ENCODE results near the gene MEX3A. TPM values are rescaled to one million over a fixed set of nuclear protein-coding genes. Genes with fewer than 3 reads are reported as not detected.
"Not testable (repeated sequence)": the region's sequence is repeated elsewhere in the genome, so short reads cannot be mapped to it uniquely, and the experiment has no call there.

The MEX3A gene
- total RNA-seq, 1 experiment from 2014 or later = 79.1 TPM

DNA sequence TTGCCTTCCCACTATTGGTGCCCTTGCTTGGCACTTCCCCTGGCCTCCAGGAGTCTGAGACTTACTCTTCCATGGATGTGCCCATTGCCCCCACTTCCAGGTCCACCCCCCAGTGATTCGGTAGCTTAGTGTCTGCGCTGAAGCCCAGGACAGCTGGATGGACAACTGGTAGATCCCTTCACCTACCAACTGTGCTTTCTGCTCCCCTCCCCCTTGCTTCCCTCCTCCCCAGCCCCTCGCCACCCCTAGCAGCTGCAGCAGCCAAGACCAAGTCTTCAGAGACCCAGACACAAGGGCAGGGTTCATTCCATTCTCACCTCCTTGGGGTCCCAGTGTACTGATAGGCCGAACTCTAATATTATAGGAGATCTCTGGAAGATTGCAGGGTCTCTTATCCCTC, 39.2 kb upstream of the MEX3A start:
- Mint-ChIP-seq H3K4me3 (no peak overlapping the region; the same call in 1 of the 2 replicates), H3K27ac (no peak overlapping the region), H3K9me3 (no peaks in the 10 kb centered on the region), H3K4me1 (peaks cover 60% of the 10 kb centered on the region), H3K36me3 (no peaks in the 10 kb centered on the region), H3K27me3 (ENCODE audit: low read depth) (peaks cover 3% of the 10 kb centered on the region)
- no peak for TF ChIP-seq TEAD4 (CRISPR knock-in tag; IDR thresholded peaks at IDR 0.05)
- TF ChIP-seq SMAD4 (CRISPR knock-in tag; IDR thresholded peaks at IDR 0.05) = no peak
- TF ChIP-seq NFE2L1 (CRISPR knock-in tag; IDR thresholded peaks at IDR 0.05) = no peak
- no peak for TF ChIP-seq NR1H2 (CRISPR knock-in tag; IDR thresholded peaks at IDR 0.05)
- TF ChIP-seq, protein P1, sequence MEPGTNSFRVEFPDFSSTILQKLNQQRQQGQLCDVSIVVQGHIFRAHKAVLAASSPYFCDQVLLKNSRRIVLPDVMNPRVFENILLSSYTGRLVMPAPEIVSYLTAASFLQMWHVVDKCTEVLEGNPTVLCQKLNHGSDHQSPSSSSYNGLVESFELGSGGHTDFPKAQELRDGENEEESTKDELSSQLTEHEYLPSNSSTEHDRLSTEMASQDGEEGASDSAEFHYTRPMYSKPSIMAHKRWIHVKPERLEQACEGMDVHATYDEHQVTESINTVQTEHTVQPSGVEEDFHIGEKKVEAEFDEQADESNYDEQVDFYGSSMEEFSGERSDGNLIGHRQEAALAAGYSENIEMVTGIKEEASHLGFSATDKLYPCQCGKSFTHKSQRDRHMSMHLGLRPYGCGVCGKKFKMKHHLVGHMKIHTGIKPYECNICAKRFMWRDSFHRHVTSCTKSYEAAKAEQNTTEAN (CRISPR knock-in tag; IDR thresholded peaks at IDR 0.05) = no peak
- TF ChIP-seq, protein P2, sequence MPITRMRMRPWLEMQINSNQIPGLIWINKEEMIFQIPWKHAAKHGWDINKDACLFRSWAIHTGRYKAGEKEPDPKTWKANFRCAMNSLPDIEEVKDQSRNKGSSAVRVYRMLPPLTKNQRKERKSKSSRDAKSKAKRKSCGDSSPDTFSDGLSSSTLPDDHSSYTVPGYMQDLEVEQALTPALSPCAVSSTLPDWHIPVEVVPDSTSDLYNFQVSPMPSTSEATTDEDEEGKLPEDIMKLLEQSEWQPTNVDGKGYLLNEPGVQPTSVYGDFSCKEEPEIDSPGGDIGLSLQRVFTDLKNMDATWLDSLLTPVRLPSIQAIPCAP (CRISPR knock-in tag; IDR thresholded peaks at IDR 0.05) = no peak
- no peak for TF ChIP-seq GABPB1 (CRISPR knock-in tag; IDR thresholded peaks at IDR 0.05)
- TF ChIP-seq MXD4 (CRISPR knock-in tag; IDR thresholded peaks at IDR 0.05; ENCODE audit: borderline replicate concordance) = no peak
- no peak for TF ChIP-seq PRRX2 (CRISPR knock-in tag; IDR thresholded peaks at IDR 0.05)
- TF ChIP-seq RORB (CRISPR knock-in tag; IDR thresholded peaks at IDR 0.05) = no peak
- TF ChIP-seq, protein P3, sequence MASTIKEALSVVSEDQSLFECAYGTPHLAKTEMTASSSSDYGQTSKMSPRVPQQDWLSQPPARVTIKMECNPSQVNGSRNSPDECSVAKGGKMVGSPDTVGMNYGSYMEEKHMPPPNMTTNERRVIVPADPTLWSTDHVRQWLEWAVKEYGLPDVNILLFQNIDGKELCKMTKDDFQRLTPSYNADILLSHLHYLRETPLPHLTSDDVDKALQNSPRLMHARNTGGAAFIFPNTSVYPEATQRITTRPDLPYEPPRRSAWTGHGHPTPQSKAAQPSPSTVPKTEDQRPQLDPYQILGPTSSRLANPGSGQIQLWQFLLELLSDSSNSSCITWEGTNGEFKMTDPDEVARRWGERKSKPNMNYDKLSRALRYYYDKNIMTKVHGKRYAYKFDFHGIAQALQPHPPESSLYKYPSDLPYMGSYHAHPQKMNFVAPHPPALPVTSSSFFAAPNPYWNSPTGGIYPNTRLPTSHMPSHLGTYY (CRISPR knock-in tag; IDR thresholded peaks at IDR 0.05) = no peak
- no peak for TF ChIP-seq JAZF1 (CRISPR knock-in tag; IDR thresholded peaks at IDR 0.05)
- TF ChIP-seq, protein P4, sequence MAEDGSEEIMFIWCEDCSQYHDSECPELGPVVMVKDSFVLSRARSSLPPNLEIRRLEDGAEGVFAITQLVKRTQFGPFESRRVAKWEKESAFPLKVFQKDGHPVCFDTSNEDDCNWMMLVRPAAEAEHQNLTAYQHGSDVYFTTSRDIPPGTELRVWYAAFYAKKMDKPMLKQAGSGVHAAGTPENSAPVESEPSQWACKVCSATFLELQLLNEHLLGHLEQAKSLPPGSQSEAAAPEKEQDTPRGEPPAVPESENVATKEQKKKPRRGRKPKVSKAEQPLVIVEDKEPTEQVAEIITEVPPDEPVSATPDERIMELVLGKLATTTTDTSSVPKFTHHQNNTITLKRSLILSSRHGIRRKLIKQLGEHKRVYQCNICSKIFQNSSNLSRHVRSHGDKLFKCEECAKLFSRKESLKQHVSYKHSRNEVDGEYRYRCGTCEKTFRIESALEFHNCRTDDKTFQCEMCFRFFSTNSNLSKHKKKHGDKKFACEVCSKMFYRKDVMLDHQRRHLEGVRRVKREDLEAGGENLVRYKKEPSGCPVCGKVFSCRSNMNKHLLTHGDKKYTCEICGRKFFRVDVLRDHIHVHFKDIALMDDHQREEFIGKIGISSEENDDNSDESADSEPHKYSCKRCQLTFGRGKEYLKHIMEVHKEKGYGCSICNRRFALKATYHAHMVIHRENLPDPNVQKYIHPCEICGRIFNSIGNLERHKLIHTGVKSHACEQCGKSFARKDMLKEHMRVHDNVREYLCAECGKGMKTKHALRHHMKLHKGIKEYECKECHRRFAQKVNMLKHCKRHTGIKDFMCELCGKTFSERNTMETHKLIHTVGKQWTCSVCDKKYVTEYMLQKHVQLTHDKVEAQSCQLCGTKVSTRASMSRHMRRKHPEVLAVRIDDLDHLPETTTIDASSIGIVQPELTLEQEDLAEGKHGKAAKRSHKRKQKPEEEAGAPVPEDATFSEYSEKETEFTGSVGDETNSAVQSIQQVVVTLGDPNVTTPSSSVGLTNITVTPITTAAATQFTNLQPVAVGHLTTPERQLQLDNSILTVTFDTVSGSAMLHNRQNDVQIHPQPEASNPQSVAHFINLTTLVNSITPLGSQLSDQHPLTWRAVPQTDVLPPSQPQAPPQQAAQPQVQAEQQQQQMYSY (CRISPR knock-in tag; IDR thresholded peaks at IDR 0.05) = no peak
- TF ChIP-seq, protein P5, sequence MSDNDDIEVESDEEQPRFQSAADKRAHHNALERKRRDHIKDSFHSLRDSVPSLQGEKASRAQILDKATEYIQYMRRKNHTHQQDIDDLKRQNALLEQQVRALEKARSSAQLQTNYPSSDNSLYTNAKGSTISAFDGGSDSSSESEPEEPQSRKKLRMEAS (CRISPR knock-in tag; IDR thresholded peaks at IDR 0.05) = no peak
- no peak for TF ChIP-seq FOXJ3 (CRISPR knock-in tag; IDR thresholded peaks at IDR 0.05; ENCODE audit: borderline replicate concordance)
- ChIA-PET POLR2A (interaction anchor here (0.5 to 0.7 kb wide), 3 partner anchors 15 to 681 kb away, joined by 3 to 12 read pairs (median 4); no protein-coding TSS in a partner anchor), CTCF (interaction anchor here (0.7 to 28.0 kb wide), 5 partner anchors 8 to 55 kb away, joined by 4 to 1176 read pairs (median 10); partner anchors contain the start of gene MEX3A)
- no peak for DNase-seq (ENCODE audit: low spot score)
- ATAC-seq = no peak

DNA sequence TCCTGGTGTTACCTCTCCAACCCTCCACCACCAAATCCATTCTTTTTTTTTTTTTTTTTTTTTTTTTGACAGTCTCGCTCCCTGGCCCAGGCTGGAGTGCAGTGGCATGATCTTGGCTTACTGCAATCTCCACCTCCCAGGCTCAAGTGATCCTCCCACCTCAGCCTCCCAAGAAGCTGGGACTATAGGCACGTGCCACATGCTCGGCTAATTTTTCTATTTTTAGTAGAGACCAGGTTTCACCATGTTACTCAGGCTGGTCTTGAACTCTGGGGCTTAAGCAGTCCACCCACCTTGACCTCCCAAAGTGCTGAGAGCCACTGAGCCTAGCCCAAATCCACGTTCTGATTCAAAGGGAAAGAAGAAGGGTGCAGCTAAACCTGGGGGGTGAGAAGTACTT, 38.7 kb upstream of the MEX3A start:
- H3K36me3 Mint-ChIP-seq; H3K27me3 Mint-ChIP-seq (ENCODE audit: low read depth); H3K27ac Mint-ChIP-seq; ATAC-seq; H3K9me3 Mint-ChIP-seq; H3K4me3 Mint-ChIP-seq; DNase-seq (ENCODE audit: low spot score): not testable (repeated sequence)
- POLR2A ChIA-PET = interaction anchor here (0.5 to 0.7 kb wide), 2 partner anchors 182 to 680 kb away, joined by 4 to 12 read pairs; no protein-coding TSS in a partner anchor
- CTCF ChIA-PET = interaction anchor here (0.7 to 28.0 kb wide), 5 partner anchors 9 to 95 kb away, joined by 3 to 1176 read pairs (median 7); partner anchors contain the start of gene MEX3A
- peaks cover 60% of the 10 kb centered on the region for H3K4me1 Mint-ChIP-seq

DNA sequence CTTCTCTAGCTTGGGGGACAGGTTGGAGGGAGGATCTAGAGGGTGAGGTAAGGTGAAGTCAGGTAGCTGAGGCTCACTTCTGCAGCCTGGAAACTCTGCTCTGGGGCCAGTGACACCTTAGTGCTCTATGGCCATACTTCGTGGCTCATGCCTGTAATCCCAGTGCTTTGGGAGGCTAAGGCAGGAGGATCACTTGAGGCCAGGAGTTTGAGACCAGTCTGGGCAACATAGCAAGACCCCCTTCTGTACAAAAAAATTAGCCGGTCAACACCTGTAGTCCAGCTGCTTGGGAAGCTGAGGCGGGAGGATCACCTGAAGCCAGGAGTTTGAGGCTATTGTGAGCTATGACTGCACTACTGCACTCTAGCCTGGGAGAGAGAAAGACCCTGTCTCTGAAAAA, 38.1 kb upstream of the MEX3A start:
- Mint-ChIP-seq H3K4me3 (no peak overlapping the region), H3K27me3 (ENCODE audit: low read depth) (peaks cover 5% of the 10 kb centered on the region), H3K27ac (0 out of 2 replicates have a peak overlapping the region, but pooled peaks have one; percentile 29), H3K36me3 (no peaks in the 10 kb centered on the region), H3K4me1 (peaks cover 63% of the 10 kb centered on the region), H3K9me3 (no peaks in the 10 kb centered on the region)
- ChIA-PET CTCF (interaction anchor here (0.8 to 28.0 kb wide), 4 partner anchors 9 to 94 kb away, joined by 3 to 1176 read pairs (median 16); partner anchors contain the start of gene MEX3A), POLR2A (no interaction called here)
- no peak for DNase-seq (ENCODE audit: low spot score)
- TF ChIP-seq NFATC4 (CRISPR knock-in tag; IDR thresholded peaks at IDR 0.05) = no peak
- TF ChIP-seq, protein P6, sequence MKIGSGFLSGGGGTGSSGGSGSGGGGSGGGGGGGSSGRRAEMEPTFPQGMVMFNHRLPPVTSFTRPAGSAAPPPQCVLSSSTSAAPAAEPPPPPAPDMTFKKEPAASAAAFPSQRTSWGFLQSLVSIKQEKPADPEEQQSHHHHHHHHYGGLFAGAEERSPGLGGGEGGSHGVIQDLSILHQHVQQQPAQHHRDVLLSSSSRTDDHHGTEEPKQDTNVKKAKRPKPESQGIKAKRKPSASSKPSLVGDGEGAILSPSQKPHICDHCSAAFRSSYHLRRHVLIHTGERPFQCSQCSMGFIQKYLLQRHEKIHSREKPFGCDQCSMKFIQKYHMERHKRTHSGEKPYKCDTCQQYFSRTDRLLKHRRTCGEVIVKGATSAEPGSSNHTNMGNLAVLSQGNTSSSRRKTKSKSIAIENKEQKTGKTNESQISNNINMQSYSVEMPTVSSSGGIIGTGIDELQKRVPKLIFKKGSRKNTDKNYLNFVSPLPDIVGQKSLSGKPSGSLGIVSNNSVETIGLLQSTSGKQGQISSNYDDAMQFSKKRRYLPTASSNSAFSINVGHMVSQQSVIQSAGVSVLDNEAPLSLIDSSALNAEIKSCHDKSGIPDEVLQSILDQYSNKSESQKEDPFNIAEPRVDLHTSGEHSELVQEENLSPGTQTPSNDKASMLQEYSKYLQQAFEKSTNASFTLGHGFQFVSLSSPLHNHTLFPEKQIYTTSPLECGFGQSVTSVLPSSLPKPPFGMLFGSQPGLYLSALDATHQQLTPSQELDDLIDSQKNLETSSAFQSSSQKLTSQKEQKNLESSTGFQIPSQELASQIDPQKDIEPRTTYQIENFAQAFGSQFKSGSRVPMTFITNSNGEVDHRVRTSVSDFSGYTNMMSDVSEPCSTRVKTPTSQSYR (CRISPR knock-in tag; IDR thresholded peaks at IDR 0.05) = no peak
- TF ChIP-seq CREM (CRISPR knock-in tag; IDR thresholded peaks at IDR 0.05) = no peak
- TF ChIP-seq ZNF121 (CRISPR knock-in tag; IDR thresholded peaks at IDR 0.05) = peak; percentile 88
- TF ChIP-seq, protein P7, sequence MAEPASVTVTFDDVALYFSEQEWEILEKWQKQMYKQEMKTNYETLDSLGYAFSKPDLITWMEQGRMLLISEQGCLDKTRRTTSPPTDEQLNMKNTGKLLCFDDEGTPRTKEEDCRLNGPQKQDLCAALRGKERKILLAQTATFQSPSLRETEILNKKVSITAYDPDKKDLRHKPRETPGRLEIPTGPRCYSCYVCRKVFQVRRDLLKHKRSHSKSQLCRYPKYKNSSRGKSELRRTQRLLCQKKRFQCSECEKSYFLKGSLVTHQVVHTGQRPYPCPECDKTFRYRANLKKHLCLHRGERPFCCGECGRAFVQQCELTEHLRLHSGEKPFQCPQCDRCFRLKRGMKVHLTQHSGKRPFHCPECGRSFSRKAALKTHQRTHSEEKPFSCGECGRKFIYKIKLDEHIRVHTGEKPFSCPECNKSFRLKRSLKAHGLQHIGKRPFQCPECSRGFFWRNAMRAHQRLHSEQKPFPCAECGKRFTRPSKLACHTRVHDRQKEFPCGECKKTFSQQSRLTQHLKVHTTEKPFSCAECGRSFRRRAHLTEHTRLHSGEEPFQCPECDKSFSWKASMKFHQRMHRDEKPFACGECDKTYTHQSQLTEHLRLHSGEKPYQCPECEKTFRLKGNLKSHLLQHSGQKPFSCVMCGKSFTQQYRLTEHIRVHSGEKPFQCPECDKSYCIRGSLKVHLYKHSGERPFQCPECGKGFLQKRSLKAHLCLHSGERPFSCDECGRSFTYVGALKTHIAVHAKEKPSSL (CRISPR knock-in tag; conservative IDR thresholded peaks at IDR 0.05) = no peak
- ATAC-seq = no peak

All from WTC11 (cell line).